GM11168 (cell line): ENCODE data around the gene LZTR1.
"Not testable (repeated sequence)": the region's sequence is repeated elsewhere in the genome, so short reads cannot be mapped to it uniquely, and the experiment has no call there.

Experiments used
- in situ Hi-C: fragments of 300-500 bp; cut with MboI; formaldehyde crosslinking; loops from one replicate; pipeline ENCODE4 v1.12.0; 2022; ENCODE audit warnings: low sequenced_read_pairs; ENCODE audit not compliant: unreplicated experiment

Gene LZTR1

GRCh38 chr22:20981787-20982562 is at the start of gene LZTR1:
Gene LZTR1 (plus strand): TSS chr22:20982297. CDS start chr22:20982372, 75 bp downstream.
- in situ Hi-C loops: no loop called here

GRCh38 chr22:20933910-20934309 is 48.2 kb upstream of the LZTR1 start:
- in situ Hi-C loops: no loop called here

- in situ Hi-C loops: not testable (repeated sequence)
Measured at GRCh38 chr22:20935049-20935448, 47.0 kb upstream of the LZTR1 start.

- in situ Hi-C loops: not testable (repeated sequence)
Measured at GRCh38 chr22:20935780-20936539, 46.1 kb upstream of the LZTR1 start.

GRCh38 chr22:20937031-20937793 is 44.9 kb upstream of the LZTR1 start:
- in situ Hi-C loops: no loop called here

- in situ Hi-C loops: no loop called here
Measured at GRCh38 chr22:20937794-20938671, 44.1 kb upstream of the LZTR1 start.

GRCh38 chr22:20939457-20940185 is 42.5 kb upstream of the LZTR1 start:
- in situ Hi-C loops: not testable (repeated sequence)

GRCh38 chr22:20940186-20940651 is 41.9 kb upstream of the LZTR1 start:
- in situ Hi-C loops: no loop called here

- in situ Hi-C loops: no loop called here
Measured at GRCh38 chr22:20940904-20941385, 41.2 kb upstream of the LZTR1 start.

- in situ Hi-C loops: not testable (repeated sequence)
Measured at GRCh38 chr22:20942203-20942902, 39.7 kb upstream of the LZTR1 start.

GRCh38 chr22:20943104-20943933 is 38.8 kb upstream of the LZTR1 start:
- in situ Hi-C loops: no loop called here

GRCh38 chr22:20944042-20944441 is 38.1 kb upstream of the LZTR1 start:
- in situ Hi-C loops: no loop called here

- in situ Hi-C loops: no loop called here
Measured at GRCh38 chr22:20945578-20945934, 36.5 kb upstream of the LZTR1 start.

- in situ Hi-C loops: no loop called here
Measured at GRCh38 chr22:20946080-20946986, 35.8 kb upstream of the LZTR1 start.

- in situ Hi-C loops: no loop called here
Measured at GRCh38 chr22:20946991-20947390, 35.1 kb upstream of the LZTR1 start.

- in situ Hi-C loops: no loop called here
Measured at GRCh38 chr22:20948450-20948849, 33.6 kb upstream of the LZTR1 start.

GRCh38 chr22:20948989-20949388 is 33.1 kb upstream of the LZTR1 start:
- in situ Hi-C loops: no loop called here
